Cardiac septum (tissue), 1 donor: ENCODE measurements around the gene KIF20A. TPM values are rescaled to one million over a fixed set of nuclear protein-coding genes. Genes with fewer than 3 reads are reported as not detected.
"Not testable (repeated sequence)": the region's sequence is repeated elsewhere in the genome, so short reads cannot be mapped to it uniquely, and the experiment has no call there.

ENCODE experiments used
- DNase-seq: peaks from one replicate; pipeline ENCODE4 v3.0.0-alpha.2; 2020; ENCODE audit warnings: low spot score
- intact Hi-C: fragments of 100-400 bp; cut with DNase I; formaldehyde crosslinking; loops from one replicate; pipeline ENCODE4 v1.14.0; 2022
- long read RNA-seq: library from polyadenylated mRNA; unstranded; transcript quantifications from one replicate; pipeline ENCODE4 v2.0.0, GENCODE V29; 2021
- total RNA-seq: library from RNA; stranded (reverse); fragmentation: NEBNext Ultra II Directional; extraction: Animal tissue kit (Norgen Biotek cat#: 25700); gene quantifications from one replicate; pipeline ENCODE4 v1.2.1, GENCODE V29; 2021
- donor health status: DM: no; HTN: no; CAD: no.

KIF20A gene
- 0.16 TPM for total RNA-seq
- long read RNA-seq, result 0 reads

GRCh38 chr5:138178516-138179276 lies at the start of gene KIF20A, which contains the start of gene BRD8:
Gene KIF20A, plus strand, starts transcription at chr5:138179112. Its CDS starts 569 bp downstream, at chr5:138179681.
Gene BRD8, minus strand, starts transcription at chr5:138178630. Its CDS starts 16 bp downstream, at chr5:138178614.
- peak; percentile 97 for DNase-seq
- intact Hi-C loops, result loop anchor here (5.0 kb wide), 1 partner anchor 159 kb away; the partner anchor contains the start of gene FAM53C

DNA sequence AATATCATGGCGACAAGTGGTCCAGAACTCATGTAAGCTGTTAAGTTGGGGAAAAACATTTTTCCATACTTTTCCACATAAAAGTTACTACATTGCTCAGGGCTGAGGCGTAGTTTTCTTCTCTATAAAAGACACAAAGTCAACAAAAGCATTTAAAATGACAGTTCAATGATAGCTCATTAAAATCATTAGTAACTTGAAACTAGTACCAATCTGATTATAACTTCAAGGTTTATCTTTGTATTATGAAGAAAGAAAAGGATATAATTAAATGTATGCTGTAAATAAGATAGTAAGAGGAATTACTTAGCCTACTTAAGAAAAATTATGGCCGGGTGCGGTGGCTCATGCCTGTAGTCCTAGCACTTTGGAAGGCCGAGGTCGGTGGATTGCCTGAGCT lies 49.6 kb upstream of the KIF20A start:
- intact Hi-C loops, result no loop called here
- no peak for DNase-seq

DNA sequence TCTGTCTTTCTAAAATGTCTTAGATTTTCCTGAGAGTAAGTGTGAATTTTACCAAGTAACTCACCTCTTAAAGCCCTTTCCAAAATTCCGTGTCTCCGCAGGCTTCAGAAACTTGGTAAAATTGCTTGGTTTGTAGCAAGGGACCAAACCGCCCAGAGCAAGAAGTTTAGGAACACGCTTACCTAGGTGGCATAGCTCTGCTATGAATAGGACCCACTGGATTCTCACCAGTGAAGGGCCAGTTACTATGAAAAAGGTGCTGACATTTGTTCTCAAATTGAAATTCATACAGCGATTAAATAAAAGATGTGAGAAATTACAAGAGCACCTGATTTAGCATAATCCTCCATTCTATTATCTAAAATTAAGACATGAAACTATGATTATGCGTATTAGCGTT lies 46.4 kb upstream of the KIF20A start:
- intact Hi-C loops, result loop anchor here (2.0 to 10.0 kb wide), 3 partner anchors 54 to 378 kb away; partner anchors contain the start of gene HNRNPA0
- DNase-seq, result no peak

GRCh38 chr5:138138949-138139780 lies 39.7 kb upstream of the KIF20A start, which contains the start of gene NME5:
Gene NME5, minus strand, starts transcription at chr5:138139428. Its CDS starts 648 bp downstream, at chr5:138138780.
- intact Hi-C loops, result loop anchor here (10.0 kb wide), 1 partner anchor 384 kb away; the partner anchor contains the start of gene HNRNPA0
- peak; percentile 80 for DNase-seq

GRCh38 chr5:138139781-138140090 lies 39.2 kb upstream of the KIF20A start:
- intact Hi-C loops, result loop anchor here (10.0 kb wide), 1 partner anchor 385 kb away; the partner anchor contains the start of gene HNRNPA0
- no peak for DNase-seq

GRCh38 chr5:138140268-138140667 lies 38.6 kb upstream of the KIF20A start:
- no peak for DNase-seq
- intact Hi-C loops, result no loop called here

- intact Hi-C loops, result no loop called here
- no peak for DNase-seq
Observed at GRCh38 chr5:138141734-138142133, 37.2 kb upstream of the KIF20A start.

- DNase-seq, intact Hi-C loops: not testable (repeated sequence)
Observed at GRCh38 chr5:138143578-138143977, 35.3 kb upstream of the KIF20A start.

GRCh38 chr5:138148811-138149210 lies 30.1 kb upstream of the KIF20A start:
- no peak for DNase-seq

DNA sequence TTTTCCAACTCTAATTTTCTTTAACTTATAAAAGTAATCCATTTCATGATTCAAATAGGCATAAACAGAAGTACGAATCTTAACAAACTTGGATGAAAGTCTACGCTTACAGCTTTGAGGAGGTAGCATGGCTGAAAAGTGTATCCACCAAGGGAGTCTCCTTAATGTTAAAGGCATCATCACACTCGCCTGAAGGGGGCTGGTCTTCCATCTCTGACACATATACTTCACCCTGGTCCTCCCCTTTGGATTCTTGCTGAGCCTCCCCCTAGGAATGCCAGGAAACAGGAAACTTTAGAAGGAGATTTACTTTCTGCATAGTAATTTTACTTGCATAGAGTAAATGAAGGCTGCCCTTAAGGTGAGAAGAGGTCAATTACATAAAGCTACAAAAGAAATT lies 29.4 kb upstream of the KIF20A start:
- no peak for DNase-seq
- intact Hi-C loops, result no loop called here

More at GRCh38 chr5:138148811-138149210, 30.1 kb upstream of the KIF20A start:
- intact Hi-C loops, result no loop called here

- intact Hi-C loops, DNase-seq: not testable (repeated sequence)
Observed at GRCh38 chr5:138155977-138156376, 22.9 kb upstream of the KIF20A start.

DNA sequence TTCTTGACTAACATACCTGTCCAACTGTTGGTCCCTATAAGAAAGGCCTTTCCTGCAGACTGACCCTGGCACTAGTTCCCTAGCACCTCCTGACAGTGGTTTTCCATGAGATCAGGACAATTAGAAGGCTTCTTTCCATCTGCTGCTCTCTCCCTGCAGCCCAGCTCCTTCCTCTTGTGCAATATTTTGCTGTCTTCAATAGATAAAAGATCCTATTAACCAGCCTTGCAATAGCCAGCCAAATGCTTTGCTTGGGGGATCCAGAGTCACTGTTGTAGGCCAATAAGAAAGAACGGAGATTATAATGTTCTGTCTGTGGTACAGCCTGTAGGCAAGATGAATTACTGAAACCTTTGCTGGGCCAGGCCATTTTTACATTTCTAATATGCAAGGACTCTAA lies 21.3 kb upstream of the KIF20A start:
- no peak for DNase-seq
- intact Hi-C loops, result no loop called here

GRCh38 chr5:138159666-138160065 lies 19.2 kb upstream of the KIF20A start:
- intact Hi-C loops, result no loop called here

DNA sequence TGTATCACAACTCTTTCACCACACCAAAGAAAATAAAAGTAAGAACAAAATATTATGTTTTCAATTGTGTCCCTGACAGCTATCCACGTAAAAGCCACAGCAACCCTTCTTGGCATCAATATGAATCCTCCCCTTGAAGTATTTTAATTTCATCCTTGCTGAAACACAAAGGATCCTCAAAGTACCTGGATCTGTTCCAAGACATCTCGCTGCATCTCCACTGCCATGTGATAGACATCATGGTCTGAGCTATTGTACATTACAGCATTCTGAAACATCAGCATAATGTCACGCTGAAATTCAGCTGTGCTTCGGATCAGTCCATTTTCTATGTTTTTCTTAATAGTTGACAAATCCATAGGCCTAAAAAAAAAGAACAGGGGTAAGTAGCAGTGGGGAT lies 18.2 kb upstream of the KIF20A start:
- intact Hi-C loops, result no loop called here
- no peak for DNase-seq

More at GRCh38 chr5:138159666-138160065, 19.2 kb upstream of the KIF20A start:
- DNase-seq, result no peak

GRCh38 chr5:138163721-138164120 lies 15.2 kb upstream of the KIF20A start:
- no peak for DNase-seq
- intact Hi-C loops, result no loop called here

DNA sequence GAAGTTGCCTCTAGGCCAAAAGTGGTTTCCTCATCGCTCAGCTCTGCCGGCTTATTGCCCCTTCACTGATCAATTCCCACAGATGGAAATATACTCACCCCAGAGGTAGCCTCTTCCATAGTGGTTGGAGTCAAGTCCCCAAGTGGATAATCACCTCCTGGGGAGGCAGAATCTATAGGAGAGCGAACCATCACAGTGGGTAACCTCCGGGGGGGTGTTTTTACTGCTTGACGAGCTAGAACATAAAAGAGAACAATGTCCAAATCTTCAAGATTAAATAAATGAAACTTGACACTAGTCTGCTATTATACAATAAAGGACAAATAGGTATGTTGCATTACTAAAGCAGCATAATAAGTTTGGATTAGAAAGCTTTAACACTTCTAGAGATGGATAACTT lies 9.8 kb upstream of the KIF20A start:
- intact Hi-C loops, result no loop called here
- DNase-seq, result no peak

DNA sequence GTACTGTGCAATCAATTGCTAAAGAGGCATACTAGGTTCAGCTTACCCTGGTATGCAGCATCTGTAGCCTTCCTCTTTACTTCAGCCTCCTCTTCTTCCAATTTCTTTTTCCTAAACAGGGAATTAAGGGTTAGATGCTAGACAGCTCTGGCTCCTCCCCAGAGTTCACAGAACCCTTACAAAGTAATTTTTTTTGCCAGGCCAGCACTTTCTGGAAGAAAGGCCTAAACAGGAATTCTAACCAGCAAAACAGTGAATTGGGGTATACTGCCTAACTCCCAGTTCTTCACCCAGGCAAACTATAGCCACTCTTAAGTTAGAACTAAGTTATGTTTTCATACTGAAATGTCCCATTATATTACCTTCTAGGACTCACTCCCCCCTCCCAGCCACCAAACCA lies 8.6 kb upstream of the KIF20A start:
- DNase-seq, result no peak
- intact Hi-C loops, result no loop called here

- DNase-seq, result no peak
- intact Hi-C loops, result loop anchor here (5.0 kb wide), 1 partner anchor 159 kb away; the partner anchor contains the start of gene FAM53C
Observed at GRCh38 chr5:138177941-138178515, 884 bp upstream of the KIF20A start.

- intact Hi-C loops, result loop anchor here (5.0 kb wide), 1 partner anchor 158 kb away; the partner anchor contains the start of gene FAM53C
- DNase-seq, result no peak
Observed at GRCh38 chr5:138179277-138179857, 455 bp downstream of the KIF20A start.
